GM21737 (cell line): ENCODE measurements around the gene MYL6B.

ENCODE experiments used
- ATAC-seq: cut with Tn5 transposase; IDR thresholded peaks from one replicate; pipeline ENCODE4 v1.9.1; 2021; ENCODE audit warnings: mild to moderate bottlenecking, moderate library complexity; ENCODE audit not compliant: unreplicated experiment

The MYL6B gene

DNA sequence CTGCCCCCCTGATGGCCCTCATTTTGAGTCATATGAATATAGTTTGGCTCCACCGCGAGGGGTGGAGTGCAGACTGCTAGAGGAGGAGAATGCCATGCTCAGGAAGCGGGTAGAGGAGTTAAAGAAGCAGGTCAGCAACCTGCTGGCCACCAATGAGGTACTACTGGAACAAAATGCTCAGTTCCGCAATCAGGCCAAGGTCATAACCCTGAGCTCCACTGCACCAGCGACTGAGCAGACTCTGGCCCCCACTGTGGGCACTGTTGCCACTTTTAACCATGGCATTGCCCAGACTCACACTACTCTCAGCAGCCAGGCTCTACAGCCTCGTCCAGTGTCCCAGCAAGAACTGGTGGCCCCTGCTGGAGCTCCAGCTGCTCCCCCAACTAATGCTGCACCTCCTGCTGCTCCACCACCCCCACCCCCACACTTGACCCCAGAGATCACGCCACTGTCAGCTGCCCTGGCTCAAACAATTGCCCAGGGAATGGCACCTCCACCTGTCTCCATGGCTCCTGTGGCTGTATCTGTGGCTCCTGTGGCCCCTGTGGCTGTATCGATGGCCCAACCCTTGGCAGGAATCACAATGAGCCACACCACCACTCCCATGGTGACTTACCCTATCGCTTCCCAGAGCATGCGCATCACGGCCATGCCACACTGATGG, 31.1 kb upstream of the MYL6B start:
- ATAC-seq: no peak

DNA sequence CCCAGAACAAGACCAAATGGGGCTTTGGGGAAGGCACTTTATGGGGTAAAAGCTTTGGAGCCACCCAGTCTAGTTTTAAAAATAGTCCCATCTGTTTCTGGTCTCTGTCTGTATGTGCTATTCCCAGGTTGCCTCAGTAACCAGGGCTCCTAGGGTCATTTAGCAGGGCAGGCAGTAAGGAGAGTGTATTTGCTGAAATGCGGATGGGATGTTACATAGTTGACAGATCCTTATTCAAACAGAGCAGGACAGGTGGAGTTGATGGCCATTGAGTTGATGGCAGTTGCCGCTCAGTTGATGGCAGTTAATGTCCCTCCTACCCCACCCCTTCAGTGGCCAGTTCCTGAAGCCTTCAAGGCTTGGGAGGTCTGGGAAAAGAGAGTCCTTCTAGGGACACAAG, 29.8 kb upstream of the MYL6B start:
- no peak for ATAC-seq

DNA sequence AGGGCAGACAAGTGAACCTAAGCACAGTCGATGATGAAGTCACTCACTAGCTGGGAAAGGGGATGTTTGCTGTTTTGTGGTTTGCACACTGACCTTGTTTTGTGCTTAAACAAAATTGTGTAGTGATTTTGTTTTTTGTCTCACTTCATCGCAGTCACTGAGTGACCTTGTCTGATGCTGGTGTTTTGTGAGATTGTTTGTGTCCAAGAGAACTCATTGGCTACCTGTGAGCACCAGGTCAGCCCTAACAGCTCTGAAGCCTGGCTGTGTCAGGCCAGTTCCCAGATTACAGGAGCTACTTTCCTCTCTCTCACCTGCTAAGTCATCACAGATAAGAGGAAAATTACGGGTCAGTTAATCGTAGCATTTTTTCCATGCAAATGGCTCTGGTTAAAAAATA, 28.3 kb upstream of the MYL6B start:
- no peak for ATAC-seq

DNA sequence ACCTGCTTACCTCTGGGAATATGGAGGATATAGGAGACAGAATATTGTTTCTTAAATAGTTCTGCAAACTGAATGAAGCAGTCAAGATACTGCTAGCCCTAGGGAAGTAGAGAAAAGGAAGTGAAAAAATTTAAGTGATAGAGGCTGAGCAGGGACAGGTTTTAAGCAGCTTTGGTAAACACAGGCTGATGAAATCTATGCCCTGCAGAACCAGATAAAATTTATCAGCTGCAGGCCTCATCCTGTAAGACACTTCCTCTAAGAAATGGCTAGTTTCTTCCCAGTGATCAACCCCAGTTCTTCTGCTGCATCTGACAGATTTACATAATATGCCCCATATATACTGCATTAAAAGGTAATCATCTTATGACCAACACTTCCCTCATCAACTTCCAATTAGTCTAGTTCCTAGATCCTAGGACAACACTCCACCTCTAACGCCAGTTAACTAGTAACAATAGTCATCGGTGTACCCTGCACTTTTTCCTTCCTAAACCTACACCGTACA, 25.6 kb upstream of the MYL6B start:
- ATAC-seq: no peak

DNA sequence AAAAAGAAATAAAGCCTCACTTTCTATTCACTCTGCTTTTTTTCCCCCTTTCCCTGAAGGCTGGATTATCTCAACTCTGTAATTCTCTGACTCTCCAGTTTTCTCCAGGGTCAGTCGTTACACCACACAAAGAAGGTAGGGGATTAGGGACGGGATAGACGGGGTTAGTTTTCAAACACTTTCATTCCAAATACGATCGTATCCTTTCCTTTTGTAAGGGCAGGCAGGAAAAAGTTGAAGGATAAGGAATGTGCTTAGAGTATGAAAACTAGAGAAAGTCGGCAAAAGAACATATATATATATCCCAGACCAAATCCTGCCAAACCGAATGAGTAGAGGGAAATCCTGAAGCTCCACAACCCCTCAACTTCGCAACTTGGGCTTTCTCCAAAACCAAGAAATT, 24.9 kb upstream of the MYL6B start:
- no peak for ATAC-seq

DNA sequence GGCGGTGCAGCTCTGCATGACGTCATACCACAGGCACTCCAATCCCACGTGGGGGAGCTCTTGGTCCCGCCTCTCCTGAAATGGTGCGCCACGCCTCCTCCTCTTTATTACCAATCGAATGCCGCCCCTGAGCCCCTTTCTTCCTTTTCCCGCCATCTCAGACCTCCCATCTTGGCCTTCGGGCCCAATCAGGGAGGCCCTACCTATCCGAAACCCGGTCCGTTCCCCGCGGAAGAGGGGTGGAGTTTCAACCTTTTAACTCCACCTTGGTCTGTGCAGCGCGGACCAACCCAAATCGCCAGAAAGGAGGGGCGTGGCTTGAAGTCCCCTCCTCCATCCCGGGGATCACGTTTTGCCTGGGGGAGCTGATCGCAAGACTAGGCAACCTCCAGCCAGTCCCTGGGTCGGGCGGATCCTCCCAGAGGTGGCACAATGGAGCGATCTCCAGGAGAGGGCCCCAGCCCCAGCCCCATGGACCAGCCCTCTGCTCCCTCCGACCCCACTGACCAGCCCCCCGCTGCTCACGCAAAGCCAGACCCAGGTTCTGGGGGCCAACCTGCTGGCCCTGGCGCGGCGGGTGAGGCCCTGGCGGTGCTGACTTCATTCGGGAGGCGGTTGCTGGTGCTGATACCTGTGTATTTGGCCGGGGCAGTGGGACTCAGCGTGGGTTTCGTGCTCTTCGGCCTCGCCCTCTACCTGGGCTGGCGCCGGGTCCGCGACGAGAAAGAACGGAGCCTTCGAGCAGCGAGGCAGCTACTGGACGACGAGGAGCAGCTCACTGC, 24.3 kb upstream of the MYL6B start, which contains the start of gene ESYT1:
Gene ESYT1, plus strand, starts transcription at position 380 of the 782 bp plus-strand sequence. Its CDS starts 53 bp downstream, at position 433.
- ATAC-seq: peak; percentile 87

DNA sequence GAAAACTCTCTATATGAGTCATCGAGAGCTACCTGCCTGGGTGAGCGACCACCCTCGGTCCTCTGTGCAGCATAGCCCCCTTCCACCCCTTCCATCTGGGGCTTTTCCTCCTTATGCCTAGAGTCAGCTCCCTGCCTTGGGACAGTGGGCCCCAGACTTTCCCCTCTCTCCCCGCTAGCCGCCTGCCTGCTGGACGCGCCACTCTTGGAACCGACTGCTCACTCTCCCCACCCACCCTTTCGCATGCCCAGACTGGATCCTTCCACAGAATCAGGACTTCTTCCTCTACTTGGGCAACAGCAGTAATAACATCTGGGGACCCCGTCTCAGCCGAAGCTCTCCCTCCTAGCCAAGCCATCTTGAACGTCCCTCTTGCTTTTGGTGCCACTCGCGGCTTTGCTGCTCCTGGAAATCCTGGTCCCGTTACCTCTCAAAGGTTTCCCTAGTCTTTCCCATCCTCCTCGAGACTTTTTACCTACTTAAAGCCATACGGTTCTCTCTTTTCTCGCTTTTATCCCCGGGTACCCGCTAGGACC, 23.6 kb upstream of the MYL6B start:
- no peak for ATAC-seq

- ATAC-seq: peak; percentile 29
These were observed 23.0 kb upstream of the MYL6B start for GRCh38 chr12:56129206-56129941.

- no peak for ATAC-seq
These were observed 22.4 kb upstream of the MYL6B start for GRCh38 chr12:56129942-56130495.

- ATAC-seq: no peak
These were observed 21.5 kb upstream of the MYL6B start for GRCh38 chr12:56130876-56131275.

DNA sequence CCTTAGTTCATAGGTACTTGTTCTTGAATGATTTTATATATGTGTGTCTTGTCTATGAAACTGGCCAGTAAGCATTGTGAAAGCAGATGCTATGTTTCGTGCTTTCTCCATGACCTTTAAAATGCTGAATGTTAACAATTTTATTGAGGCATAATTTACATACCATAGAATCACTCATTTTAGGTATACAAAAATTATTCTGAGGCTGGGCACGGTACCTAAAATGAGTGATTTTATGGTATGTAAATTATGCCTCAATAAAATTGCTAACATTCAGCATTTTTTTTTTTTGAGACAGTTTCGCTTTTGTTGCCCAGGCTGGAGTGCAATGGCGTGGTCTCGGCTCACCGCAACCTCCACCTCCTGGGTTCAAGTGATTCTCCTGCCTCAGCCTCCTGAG, 17.5 kb upstream of the MYL6B start:
- no peak for ATAC-seq

DNA sequence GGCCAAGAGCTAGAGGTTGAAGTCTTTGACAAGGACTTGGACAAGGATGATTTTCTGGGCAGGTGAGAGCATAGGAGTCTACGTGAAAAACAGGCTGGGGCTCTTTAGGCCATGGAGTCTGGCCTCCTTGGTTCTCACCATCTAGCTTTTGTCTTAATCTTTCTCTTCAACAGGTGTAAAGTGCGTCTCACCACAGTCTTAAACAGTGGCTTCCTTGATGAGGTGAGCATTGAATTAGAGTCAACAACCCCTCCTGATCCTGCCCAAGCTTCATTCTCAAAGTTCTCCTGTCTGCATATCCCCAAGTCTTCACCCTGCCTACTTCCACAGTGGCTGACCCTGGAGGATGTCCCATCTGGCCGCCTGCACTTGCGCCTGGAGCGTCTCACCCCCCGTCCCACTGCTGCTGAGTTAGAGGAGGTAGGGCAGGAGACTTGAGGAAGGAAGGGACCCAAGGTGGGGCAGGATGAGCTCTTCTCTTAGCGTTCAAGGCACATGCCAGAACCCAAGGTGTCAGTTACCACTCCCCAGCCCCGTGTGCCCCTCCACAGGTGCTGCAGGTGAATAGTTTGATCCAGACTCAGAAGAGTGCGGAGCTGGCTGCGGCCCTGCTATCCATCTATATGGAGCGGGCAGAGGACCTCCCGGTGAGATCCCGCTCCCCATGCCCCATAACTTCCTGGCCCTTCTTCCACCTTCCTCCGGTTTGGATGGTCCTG, 14.4 kb upstream of the MYL6B start:
- no peak for ATAC-seq

DNA sequence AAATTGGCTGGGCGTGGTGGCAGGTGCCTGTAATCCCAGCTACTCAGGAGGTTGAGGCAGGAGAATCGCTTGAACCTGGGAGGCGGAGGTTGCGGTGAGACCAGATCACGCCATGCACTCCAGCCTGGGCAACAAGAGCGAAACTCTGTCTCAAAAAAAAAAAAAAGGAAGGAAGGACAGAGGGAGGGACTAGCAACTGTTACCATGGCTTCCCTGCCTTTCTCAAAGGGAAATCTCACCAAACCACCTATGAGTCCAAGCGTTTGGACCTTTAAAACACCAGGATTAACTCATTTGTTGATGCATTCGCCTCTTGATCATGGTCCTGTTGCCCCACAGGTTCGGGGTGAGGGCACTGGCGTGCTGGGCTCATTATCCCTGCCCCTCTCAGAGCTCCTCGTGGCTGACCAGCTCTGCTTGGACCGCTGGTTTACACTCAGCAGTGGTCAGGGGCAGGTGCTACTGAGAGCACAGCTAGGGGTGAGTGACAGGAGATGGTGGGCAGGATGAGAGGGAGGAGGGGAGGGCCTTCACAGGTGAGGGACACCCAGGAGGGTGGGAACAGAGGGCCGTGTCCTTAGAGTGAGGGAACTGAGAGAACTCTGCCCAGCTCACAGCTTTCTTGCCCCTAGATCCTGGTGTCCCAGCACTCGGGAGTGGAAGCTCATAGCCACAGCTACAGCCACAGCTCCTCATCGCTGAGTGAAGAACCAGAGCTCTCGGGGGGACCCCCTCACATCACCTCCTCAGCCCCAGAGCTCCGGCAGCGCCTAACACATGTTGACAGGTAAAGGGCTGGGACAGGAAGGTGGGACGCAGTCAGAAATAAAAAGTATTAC, 10.2 kb upstream of the MYL6B start:
- no peak for ATAC-seq

DNA sequence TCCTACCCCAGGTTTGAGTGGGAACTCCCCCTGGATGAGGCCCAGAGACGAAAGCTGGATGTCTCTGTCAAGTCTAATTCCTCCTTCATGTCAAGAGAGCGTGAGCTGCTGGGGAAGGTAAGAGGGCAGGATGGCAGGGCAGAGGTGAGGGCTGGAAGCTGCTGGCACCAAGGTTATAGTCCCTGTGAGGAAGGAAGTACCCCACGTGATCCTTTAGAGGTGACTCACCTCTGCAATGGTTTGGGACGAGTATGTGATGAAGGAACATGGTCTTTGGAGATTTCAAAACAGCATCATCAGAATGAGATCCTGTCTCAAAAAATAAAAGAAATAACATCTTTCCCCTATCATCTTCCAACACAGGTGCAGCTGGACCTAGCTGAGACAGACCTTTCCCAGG, 9.2 kb upstream of the MYL6B start:
- ATAC-seq: no peak

DNA sequence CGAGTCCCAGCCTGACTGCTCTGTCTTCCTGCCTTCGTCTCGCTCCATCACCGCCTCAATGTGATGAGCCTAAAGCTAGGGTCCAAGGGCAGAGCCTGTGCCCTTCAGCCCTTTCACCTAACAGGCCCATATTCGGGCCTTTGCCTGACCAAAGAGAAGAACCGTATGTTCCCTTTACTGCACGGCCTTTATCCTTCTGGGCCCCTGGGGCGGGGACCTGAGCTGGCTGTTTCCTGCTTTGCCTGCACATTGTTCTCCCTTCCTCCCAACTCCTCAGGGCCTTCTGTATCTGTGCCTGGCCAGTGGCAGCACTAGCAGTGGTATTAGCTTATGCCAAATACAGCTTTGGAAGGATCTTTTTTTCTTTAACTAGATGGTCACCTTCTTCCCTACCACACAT, 8.5 kb upstream of the MYL6B start:
- ATAC-seq: no peak

- ATAC-seq: no peak
These were observed 7.2 kb upstream of the MYL6B start for GRCh38 chr12:56145217-56145616.

- ATAC-seq: no peak
These were observed 5.6 kb upstream of the MYL6B start for GRCh38 chr12:56146492-56147460.

GRCh38 chr12:56150563-56150962, 1.8 kb upstream of the MYL6B start:
- ATAC-seq: no peak
